DMS53 treated with DMSO at 0.1 percent for 48 hours (cell line): ENCODE results near the gene CSK.
"Not testable (repeated sequence)": the region's sequence is repeated elsewhere in the genome, so short reads cannot be mapped to it uniquely, and the experiment has no call there.

Experiments used
- DNase-seq: peaks from one replicate; lab custom pipeline; 2025; ENCODE audit not compliant: unreplicated experiment; lab: John Stamatoyannopoulos, UW

The CSK gene

DNA sequence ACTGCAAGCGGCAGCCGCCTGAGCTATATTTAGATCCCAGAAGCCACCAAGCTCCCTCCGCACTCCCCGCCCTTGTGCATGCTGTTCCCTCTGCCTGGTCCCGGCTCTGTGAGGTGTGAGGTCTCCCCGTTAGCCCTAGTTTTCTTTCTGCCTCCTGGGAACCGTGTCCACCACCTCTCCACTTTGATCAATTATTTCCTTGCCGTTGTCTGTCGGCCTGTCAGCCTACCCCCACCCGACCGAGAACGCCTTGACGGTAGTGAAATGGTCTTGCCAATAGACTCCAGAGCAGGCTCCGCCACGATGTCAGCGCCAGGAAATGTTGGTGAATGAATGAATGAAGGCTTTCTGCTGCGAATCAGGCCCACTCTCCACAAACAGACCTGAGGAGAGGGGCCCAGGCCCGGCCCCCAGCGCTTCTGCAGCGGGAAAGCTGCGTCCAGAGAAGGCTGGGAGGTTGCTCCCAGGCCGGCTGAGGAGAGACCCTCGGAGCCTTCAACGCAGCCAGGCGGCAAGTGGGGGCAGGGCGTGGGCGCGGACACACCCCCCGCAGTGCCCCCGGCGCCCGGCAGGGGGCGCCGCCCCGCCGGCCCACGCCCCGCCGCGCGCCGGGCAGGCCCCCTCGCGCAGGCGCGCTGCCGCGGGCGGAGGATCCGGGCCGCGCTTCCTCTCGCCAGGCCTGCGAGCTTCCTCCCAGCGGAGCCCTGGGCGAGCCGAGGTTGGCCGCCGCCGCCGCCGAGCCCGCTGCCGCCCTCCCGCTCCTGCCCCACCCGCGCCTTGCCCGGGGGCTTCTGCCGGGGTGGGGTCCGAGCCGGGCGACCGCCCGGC is at the start of gene CSK:
Gene CSK, plus strand, starts transcription at position 650 of the 828 bp plus-strand sequence. CDS start 16,218 bp downstream, outside the sequence.
- DNase-seq: peak; percentile 24

DNA sequence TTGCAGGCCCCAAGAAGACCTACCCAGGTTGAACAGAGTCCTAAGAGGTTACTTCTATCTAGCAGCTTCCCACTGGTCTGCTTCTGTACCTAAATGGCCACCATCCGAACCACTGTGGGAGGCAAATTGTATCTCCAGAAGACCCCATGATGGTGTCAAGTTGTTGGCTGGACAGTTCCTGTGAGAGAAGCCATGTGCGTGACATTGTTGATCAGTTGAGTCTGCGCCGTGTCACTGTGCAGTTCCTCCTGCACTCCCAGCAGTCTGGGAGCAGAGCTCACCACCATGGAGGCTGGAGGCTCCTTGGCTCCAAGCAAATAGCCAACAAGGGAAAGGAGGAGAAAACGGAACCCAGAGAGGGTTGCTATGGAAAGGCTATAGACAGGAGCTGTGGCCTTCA is 49.0 kb upstream of the CSK start:
- no peak for DNase-seq

DNA sequence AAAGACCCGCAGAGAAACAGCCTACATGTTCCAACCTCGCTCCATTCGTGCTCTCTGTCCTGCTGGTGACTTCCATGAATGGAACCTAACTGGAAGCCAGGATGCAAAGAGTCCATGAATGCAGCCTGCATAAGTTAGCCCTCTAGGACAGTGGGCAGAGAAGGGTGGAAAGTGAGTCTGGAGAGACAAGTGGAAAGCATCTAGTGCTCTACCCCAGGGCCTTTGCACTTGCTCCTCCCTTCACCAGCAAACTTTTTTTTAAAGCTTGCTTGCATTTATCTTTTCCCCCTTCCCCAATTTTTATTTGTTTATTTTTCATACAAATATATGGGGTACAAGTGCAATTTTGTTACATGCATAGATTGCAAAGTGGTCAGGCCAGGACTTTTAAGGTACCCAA is 48.6 kb upstream of the CSK start:
- no peak for DNase-seq

DNA sequence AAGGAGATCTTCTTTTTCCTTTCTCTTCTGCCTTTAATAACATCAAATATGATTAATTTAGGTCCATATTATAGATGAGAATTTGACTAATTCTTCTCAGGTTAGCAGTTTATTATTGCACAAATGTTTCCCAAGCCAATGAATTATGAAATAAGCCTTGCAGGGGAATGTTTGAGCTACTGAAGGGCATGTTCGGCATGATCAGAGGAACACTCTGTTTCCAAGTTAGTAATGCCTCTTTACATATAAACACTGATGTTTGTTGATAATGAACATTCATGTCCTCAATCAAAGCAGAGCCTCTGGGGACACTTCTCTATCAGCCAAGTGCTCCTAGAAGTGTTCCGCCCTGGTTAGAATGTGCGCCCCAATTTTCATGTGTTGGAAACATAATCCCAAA is 46.6 kb upstream of the CSK start:
- DNase-seq: no peak

DNA sequence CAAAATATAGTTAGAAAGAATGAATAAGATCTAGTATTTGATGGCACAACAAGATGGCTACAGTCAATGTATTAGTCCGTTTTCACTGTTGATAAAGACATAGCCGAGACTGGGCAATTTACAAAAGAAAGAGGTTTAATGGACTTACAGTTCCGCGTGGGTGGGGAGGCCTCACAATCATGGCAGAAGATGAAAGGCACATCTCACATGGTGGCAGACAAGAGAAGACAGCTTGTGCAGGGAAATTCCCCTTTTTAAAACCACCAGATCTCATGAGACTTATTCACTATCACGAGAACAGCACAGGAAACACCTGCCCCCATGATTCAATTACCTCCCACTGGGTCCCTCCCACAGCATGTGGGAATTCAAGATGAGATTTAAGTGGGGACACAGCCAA is 43.6 kb upstream of the CSK start:
- DNase-seq: not testable (repeated sequence)

DNA sequence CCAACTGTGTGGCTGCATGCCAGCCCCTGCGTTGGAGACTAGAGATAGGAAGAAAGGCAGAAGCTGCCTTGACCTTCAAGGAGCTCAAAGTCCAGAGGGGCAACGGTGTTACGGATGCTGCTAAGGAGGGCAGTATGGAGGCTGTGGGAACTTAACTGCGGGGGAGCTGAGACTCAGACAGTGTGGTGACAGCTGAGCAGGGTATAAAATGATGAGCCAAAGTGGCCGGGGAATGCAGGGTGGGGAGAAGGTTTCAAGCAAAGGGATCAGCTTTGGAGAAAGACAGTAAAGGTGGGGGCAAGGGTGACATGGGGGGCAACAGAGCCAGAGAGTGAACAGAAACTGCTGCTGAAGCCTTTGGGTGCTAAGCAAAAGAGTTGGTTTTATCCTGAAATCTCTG is 39.5 kb upstream of the CSK start:
- DNase-seq: no peak

DNA sequence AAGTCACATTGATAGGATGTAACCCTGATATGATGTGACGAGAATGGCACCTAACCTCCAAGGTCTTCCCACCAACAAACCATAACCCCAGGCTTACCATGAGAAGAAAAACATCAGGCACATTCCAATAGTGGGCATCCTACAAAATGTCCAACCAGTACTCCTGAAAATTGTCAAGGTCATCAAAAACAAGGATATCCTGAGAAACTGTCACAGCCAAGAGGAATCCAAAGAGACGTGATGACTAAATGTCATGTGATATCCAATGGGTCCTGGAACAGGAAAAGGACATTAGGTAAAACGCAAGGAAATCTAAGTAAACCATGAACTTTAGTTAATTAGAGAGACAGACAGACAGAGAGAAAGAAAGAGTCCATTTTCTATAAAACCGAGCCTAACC is 35.5 kb upstream of the CSK start:
- no peak for DNase-seq

DNA sequence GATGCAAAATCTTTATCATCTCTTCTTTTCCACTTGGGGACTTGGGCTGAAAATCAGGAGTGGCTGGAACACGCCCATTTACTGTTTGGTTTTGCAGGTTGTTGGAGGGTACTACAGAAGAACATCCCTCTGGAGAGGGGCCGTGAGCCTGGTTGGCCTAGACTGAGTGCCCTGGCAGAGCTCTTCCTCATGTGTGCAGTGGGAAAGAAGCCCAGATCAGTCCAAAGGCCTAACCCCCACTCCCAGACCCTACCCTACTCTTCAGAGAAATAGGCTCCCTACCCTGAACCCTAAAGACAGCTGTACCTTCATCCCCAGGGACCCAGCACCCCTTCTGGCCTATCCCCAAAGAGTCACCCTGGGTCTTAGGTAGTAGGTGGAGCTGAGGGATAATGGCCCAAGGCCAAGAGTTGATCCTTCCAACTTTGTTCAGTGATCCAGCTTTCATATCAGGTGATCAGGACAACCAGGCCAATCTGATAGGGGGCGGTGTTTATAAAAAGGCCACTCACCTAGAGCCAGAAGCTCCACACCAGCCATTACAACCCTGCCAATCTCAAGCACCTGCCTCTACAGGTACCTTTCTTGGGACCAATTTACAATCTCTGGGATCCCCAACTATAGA is 33.4 kb upstream of the CSK start, which contains the start of gene CYP1A2:
Gene CYP1A2, plus strand, starts transcription at position 524 of the 625 bp plus-strand sequence. CDS start 894 bp downstream, outside the sequence.
- DNase-seq: no peak

DNA sequence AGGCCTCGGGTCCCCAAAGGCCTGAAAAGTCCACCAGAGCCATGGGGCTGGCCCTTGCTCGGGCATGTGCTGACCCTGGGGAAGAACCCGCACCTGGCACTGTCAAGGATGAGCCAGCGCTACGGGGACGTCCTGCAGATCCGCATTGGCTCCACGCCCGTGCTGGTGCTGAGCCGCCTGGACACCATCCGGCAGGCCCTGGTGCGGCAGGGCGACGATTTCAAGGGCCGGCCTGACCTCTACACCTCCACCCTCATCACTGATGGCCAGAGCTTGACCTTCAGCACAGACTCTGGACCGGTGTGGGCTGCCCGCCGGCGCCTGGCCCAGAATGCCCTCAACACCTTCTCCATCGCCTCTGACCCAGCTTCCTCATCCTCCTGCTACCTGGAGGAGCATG is 32.0 kb upstream of the CSK start:
- no peak for DNase-seq

DNA sequence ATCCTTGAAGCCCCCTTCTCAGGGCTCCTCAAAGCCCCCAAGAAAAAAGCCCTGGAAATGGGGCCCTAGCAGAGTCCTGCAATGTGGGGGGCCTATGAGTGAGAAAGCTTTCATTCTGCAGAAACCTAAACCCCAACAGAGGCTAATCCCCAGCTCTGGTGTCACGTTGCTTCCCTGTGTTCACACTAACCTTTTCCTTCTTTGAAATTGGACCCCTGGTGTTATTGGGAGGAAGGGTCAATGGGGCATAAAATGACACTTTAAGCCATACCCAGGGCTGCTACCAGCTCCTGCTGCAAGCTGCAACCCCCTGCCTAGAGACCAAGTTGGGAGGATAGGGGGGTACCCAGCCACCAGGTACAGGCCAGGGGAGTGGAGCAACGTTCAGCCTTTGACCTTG is 31.1 kb upstream of the CSK start:
- no peak for DNase-seq

DNA sequence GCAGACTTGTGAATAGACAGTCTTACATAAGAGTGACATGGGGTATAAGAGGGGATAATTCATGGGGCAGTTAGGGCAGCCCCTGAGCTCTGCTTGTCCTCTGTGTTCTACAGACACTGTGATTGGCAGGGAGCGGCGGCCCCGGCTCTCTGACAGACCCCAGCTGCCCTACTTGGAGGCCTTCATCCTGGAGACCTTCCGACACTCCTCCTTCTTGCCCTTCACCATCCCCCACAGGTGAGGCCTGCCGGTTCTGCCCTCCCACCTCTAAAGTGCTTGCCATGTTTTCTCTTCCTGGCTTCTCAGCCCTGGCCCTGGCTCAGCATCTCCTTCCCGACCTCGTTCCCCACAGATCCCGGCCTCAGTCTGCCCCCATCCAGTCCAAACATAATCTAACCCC is 29.9 kb upstream of the CSK start:
- no peak for DNase-seq

DNA sequence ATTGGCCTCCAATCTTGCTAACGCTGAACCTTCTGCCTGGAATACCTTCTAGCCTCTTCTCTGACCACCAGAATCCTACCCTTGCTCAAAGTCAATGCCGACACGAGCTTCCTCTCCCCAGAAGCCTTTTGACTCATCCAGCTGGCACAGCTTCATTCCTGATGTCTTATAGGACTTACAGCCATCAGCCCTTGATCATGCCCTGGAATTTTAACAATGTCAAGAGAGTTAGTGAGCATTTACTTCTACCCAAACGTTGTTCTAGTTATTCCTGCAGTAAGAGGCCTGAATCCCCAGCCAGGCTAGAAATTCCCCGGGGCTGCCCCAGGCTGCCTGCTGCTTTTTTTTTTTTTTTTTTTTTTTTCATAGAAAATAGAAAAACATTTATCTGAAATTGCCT is 29.3 kb upstream of the CSK start:
- no peak for DNase-seq

DNA sequence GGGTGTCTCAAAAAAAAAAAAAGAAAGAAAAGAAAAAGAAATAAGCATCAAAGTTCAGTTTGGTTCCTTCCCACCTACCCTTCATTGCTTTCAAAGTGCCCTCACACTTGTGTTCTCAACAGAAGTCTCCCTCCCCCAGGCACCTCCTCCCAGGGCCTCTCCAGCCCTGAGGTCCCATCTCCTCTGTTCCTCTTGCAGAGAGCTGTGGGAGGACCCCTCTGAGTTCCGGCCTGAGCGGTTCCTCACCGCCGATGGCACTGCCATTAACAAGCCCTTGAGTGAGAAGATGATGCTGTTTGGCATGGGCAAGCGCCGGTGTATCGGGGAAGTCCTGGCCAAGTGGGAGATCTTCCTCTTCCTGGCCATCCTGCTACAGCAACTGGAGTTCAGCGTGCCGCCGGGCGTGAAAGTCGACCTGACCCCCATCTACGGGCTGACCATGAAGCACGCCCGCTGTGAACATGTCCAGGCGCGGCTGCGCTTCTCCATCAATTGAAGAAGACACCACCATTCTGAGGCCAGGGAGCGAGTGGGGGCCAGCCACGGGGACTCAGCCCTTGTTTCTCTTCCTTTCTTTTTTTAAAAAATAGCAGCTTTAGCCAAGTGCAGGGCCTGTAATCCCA is 27.2 kb upstream of the CSK start:
- no peak for DNase-seq

DNA sequence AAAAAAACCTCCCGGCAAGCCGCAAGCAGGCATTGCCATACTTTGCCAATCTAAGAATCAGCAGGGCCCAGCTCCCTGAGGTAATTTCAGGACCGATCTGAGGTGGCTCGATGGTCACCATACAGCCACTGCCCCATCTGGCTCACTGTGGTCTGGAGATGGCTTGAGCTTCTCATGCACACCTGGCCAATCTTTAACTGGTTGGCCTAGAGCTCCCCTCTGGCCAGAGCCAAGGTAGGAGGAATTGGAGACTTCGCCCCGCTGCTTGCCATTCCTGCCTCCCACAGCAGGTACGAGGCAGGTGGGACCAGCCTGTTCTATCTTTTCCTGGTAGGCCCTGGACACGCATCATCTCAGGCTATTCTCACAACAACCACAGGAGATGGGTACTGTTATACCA is 23.1 kb upstream of the CSK start:
- no peak for DNase-seq

DNA sequence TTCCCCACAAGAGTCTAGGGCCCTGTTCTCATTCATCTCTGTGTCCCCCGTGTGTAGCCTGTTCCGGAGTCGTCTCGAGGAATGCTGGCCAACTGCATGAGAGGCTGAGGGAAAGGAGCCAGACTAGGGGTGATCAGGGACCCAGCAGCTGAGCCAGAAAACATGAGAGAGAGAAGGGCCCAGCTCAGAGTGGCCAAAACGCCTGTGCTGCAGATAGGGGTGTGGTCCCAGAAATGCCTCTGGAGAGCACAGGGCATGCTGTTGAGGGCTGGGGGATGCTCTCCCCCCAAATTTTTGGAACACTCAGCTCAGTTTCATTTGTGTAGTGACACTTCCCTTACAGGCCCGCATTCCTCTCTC is 19.1 kb upstream of the CSK start:
- no peak for DNase-seq

DNA sequence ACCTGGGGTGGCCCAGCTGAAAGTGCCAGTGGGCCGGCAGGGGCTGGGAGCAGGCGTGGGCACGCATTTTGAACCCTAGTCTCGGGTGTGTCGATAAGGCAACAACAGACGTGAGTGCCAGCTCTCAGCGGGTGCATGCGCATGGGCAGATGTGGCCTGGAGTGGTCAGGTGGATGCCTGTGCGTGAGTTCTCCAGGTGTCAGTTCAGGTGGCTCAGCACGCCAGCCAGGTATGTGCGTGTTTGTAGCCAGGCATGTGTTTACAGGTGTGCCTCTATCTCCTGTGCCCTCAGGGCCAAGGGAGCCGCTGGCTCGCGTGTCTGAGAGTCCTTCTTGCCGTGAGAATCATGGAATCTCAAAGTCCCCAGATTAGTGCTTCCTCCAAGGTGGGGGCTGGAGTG is 18.5 kb upstream of the CSK start:
- DNase-seq: peak; percentile 85

DNA sequence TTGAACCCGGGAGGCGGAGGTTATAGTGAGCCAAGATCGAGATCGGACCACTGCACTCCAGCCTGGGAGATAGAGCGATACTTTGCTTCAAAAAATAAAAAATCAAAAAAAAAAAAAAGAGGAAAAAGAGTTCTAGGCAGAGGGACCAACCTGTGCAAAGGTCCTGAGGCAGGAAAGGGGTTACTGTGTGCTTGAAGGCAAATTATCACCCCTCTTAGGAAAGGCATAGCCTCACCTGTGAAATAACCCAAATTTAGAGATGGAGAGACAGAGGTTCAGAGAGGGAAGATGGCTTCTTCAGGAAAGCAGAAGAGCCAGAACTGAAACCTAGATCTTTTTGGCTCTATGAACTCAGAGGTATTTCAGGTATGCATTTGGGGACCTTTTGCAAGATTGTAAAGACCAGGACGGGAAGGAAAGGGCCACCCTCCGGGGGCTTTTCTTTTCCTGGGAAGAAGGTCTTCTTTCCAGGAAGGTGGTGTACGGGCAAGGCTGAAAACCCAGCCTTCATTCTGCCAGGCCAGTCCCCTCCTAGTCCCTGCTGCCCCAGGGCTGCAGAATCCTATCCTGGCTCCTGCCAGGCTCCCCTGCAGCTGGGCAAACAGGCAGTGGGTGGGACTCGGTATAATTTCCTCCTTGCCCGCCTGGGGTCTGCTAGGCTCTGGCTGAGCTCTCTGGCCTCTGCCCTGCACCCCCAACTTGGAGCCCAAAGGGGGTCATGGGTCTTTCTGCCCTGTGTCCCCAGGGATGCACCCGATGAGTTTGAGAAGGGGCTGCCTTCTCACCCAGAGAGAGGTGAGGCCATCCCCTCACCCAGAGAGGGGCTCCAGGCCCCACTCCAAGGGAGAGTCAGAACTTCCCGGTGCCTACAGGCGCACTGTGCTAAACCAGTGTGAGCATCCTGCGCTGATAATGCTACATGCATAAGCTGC is 14.4 kb upstream of the CSK start:
- DNase-seq: no peak

DNA sequence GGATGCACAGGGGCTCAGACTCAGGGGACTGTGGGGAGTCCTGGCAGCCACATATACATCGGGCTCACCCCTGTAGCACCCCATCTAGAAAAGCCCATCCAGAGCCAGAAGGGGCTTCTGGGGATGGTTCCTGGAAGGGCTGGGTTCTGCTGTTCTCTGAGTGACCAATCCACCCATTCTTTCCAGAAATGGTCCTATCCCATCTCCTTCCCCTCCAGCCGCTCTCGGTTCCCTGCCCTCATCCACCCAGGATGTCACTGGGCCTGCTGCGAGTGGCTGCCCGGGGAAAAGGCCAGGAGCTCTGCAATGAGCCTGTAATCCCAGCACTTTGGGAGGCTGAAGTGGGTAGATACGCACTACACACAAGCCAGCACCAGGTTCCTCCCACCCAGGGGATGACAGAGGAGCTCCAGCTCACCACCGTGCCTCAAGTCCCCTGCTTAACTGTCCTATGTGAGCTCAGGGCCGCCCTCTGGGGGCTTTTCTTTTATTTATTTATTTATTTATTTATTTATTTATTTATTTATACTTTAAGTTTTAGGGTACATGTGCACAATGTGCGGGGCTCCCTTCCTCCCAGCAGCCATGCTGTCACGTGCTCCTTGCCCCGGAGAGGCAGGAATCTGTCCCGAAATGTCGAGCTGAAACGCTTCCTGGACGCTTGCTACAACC is 13.6 kb upstream of the CSK start:
- peak; percentile 42 for DNase-seq

DNA sequence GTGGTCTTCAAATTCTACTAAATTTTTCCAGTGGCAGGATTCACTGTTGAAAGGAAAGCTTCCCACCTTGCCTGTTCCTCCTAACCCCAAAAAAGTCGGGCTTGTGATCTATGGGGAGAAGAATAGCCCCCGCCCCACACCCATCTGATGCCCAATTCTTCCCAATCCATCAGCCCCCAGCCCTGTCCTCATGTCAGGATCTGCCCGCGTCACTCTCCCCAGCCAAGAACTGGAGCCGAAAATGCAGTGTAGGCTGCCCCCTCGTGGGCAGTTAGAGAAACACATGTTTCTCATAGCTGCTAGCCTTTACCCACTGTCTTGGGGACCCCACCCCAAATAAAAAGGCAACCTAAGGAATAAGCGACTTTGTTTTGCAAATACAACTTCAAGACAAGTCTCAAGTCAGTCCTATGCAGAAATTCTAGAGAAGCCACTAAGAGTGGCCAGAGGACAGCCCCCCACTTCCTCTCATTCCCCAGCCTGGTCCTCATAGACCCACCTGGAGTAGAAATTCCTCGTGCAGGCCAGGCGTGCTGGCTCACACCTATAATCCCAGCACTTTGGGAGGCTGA is 13.0 kb upstream of the CSK start:
- DNase-seq: peak; percentile 55

DNA sequence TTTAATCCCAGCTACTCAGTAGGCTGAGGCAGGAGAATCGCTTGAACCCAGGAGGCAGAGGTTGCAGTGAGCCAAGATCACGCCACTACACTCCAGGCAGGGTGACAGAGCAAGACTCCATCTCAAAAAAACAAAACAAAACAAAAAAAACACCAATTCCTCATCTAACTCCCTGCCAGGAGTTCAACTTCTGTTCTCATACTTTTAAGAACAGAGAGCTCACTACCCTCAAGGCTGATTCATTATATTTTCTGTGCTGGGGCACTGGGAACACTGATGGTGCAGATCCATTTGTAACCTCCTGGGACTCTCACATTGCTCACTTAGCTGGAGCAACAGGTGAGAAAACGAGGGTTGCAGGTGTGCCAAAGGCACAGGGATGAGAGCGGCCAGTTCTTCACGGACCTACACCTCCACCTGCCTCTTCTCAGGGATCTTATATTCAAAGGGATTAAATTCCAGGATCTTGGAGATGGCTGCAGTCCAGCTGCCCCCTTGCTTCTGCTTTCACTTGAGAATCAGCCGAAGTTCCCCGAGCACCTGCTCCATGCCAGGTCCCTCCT is 12.3 kb upstream of the CSK start:
- DNase-seq: no peak
